ENCODE data around the gene CRABP1.

The CRABP1 gene

DNA sequence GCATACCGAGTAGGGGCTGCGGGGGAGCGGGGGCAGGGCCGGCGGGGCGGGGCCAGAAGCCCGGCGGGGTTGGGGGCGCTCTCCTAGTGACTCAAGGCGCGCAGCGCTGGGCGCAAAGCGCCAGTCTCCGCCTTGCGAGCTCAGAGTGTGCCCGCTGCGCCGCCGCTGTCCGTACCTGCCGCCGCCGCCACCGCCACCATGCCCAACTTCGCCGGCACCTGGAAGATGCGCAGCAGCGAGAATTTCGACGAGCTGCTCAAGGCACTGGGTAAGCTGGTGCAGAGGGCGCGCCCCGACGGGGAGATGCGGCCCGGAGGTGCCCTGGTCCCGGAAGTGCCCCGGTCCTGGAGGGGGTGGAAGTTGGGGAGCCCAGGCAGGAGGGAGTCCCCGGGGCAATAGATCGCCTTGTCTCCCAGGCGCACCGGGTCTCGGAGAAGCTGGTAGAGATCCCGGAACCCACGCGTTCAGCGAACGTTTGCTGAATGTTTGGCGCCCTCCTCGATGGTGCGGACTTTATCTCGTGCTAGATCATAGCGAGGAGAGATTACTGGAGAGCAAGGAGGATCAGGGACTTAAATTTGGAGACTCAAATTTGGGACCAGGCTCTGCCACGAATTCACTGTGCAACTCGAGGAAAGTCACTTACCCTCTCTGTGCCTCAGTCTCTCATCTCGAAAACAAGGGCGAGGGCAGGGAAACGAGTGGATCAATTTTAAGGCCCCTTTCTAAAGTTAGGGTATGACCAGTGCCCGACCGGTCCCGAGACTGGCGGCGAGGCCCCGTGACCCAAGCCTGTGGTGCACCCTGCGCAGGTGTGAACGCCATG is at the start of gene CRABP1:
TSS of gene CRABP1 (plus strand) at position 123 of the 826 bp plus-strand sequence. CDS start at position 199, 76 bp downstream.
- DNase-seq (ENCODE audit: low spot score), result no peak

DNA sequence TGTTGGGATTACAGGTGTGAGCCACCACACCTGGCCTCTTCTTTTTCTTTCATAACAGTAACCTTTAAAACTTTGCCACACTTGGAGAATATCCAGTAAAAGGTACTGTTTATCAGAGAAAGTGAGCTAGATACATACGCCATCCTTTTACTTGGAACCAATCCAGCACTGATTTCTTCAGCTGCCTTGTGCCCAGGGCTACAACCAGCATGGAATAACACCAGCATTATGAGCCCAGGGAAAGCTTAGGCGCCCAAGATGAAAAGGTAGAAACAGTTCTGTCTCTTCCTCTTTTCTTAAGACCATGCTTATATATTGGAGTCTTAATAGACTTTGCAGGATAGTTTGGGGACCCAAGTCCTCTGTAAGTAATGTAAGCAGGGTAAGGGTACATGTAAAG is 49.1 kb upstream of the CRABP1 start:
- no peak for DNase-seq (ENCODE audit: low spot score)

DNA sequence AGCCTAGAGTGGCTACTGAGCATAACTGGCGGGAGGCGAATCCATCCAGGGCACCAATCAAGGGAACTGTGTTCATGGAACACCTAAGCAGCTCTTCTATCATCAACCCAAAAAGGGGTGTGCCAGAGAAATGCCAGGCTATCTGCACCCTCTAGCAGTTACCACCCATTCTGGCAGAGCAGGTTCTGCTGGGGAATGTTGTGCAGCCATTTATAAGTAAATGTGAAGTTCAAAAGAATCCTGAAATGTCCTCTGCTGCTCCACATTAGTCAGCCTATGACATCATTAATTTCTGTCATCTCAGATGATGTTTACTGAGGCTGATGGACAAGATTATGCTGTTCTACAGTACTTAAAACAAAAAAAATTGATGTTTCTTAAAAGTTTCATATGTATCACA is 48.5 kb upstream of the CRABP1 start:
- DNase-seq (ENCODE audit: low spot score), result no peak

DNA sequence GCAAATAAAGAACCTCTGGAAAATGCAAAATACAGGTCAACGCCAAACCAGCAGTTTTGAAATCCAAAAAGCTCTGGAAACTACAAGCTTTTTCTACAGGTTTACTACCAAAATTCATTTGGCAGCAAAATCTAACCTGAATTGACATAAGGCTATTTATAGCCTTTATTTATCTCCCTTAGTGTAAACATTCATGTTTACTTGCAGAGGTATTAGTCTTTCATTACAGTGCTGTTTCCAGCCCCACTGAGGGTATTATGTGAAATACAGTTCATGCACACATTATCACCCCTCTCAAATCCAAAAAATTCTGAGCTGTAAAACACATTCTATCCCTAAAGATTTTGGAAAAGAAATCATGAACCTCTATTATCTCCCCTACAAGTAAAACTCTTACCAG is 47.9 kb upstream of the CRABP1 start:
- DNase-seq (ENCODE audit: low spot score), result no peak

DNA sequence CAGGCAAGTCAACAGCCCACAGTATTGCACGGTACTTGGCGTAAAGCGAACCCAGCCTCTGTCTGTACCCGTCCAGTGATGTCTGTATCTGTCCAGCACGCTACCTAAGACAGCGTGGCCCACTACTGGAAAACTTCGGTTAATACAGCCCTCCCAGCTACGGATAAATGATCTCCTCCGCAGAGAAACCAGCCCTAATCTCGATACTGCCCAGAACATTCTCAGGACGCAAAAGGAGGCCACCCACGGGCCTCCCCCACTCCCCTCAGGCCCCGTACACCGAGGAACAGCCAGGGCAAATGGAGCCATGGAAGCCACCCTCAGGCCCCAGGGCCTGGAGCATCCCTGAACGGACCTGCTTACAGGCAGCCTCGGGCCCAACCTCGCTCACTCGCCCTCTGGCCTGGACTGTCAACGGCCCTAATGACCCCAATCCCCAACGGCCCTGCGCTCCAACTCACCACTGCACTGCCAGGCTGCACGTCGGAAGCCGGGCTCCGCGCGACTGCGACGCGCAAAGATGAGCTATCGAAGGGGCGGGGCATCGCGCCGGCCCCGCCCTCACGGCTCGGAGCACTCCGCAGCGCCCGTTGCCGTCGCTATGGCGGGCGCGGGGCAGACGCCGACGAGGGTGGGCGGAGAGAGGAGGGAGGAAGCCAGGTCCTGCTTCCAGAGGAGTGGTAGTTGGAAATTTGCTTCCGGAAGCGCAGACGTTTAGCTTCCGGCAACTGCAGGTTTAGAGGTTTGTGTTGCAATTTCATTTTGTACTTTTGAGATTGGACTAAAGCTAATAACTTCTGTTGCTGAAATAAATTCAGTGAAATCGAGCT is 40.8 kb upstream of the CRABP1 start, which contains the start of gene SKIC8:
TSS of gene SKIC8 (minus strand) at position 509 of the 830 bp plus-strand sequence. CDS start 3,923 bp downstream, outside the sequence.
- peak; percentile 97 for DNase-seq (ENCODE audit: low spot score)

DNA sequence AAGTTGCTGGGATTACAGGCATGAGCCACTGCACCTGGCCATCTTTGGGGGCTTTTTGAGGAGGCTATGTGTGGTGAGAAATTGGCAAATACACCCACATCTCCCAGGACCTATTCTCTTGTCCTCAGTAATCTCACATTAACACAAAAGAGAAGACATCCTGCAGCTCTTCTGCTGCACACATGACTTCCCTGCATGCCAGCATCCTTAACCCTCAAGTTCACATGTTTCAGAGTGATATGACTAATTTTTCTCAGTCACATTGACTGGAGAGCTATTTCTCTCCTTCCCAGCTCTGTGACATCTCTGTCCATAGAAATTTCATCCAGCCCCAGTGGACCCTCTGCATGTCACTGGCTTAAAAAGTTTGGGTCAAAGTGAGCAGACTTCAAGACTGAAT is 38.8 kb upstream of the CRABP1 start:
- DNase-seq (ENCODE audit: low spot score), result no peak

DNA sequence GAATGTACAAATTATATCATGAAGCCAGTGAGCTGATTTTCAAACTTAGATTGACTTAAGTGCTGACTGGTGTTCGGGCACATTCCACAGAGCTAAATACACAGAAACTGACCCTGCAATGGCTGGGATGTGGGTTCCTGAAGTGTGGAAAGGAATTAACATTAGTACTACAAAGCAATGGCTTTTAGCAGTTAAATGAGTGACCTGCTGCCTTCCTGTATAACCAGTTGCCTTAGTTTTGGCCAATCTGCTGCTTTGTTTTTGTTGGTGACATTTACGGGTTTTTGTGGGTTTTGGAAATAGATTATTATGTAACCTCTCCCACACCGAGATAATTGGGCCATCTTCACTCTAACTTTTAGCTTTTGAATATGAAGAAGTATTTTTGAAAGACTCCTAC is 38.3 kb upstream of the CRABP1 start:
- no peak for DNase-seq (ENCODE audit: low spot score)

DNA sequence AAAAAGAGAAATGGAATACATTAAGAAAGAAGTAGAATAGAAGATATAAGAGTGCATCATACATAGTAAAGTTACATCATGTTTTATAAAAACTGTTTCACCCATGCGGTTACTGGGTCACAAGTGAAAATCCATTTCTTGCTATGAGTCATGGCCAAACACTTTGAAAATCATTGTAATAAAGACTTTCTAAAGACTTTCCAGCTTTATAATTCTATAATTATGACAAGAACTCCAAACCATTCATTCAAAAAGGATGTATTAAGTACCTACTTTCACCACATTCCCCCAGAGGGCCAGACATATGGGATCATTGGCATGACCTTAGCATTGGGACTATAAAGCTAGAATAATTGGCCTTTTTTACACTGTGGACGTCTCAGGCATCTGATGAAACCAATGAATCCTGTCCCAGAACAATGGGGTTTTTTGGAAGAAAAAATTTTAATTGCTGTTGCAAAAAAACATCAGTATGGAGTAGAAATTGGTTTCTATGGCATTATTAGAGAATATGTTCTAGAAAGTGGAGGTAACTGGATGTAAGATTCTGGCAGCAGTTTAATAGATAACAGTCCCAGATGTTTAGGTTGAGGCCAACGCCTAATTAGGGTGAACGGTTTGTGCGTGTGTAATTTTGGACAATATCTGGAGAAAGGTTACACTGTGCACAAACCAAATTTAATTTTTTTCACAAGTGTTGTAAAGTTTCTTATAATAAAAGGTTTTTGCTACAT is 37.4 kb upstream of the CRABP1 start:
- DNase-seq (ENCODE audit: low spot score), result no peak

DNA sequence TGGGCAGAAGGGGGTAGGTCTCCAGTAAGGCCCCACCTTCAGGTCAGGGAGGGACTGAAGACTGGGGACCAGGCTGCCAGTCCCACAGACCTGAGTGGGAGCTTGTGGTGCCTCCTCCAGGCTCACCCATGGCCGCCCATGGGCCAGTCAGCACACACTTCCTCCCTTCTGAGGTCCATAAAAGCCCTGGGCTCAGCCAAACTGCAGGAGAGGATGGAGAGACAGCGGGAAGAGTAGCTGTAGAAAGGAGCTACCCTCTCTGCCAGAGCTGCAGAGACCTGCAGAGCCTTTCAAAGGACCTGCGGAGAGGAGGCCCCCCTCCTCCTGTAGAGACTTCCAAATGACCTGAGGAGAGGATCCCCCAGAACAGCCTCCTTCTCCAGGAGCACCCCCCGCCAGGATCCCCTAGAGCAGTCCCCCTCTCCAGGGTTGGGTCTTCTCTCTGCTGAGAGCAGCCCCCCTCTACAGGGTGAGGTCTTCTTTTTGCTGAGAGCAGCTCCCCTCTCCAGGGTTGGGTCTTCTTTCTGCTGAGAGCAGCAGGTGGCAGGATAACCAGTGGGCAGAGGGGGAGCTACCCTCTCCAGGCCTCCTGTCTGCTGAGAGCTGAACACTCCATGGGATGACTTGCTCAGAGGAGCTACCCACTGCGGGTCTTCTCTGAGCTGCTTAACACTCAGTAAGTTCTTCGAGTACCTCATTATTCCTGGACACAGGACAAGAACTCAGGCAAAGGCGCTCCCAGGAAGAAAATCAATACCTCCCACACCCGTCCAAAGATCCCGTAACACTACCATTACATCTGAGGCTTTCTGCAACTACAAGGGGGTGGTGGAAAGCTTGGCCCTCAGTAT is 35.7 kb upstream of the CRABP1 start:
- DNase-seq (ENCODE audit: low spot score), result no peak

DNA sequence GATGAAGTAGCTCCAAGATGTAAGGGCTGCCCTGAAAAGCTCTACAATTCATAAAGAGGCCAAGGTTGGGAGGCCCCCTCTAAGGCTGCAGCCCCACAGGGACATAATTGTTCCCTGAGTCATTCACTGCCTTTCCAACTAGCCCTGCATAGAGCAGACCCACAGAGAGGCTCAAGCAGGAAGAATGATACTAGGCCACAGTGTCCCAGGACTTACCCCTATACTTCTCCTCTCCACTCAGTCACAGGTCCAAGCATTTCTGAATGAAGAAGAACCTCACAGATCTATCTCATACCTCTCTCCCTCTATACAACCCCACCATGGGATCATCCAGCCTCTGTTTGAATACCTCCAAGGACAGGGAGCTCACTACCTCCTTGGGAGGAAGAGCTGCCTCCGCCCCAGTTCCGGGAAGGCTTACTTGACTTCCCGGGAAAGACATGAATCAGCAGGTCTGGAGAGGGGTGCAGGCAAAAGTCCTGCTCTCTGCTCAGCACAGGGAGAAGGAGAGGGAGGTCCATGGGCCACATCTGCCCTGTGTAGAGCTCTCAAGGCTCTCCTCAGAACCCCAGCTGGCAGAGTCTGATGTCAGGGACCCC is 33.9 kb upstream of the CRABP1 start:
- peak; percentile 51 for DNase-seq (ENCODE audit: low spot score)

DNA sequence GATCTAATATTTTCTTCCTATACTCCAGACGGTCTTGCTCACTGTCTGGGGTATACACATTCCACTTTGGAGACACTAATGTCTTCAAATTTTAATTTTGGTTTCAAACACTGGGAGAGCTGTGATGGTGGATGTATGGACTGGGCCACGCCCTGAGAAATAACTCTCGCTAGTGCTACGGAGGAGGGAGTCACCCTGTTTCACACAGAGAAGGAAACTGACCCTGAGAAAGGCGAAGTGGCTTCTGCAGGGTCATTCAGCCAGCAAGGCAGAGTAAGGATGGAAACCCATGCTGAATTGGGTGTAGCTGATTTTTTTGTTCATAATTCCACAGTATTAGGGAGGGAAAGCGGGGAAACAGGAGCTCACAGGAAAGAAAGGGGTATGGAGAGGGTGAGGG is 32.2 kb upstream of the CRABP1 start:
- no peak for DNase-seq (ENCODE audit: low spot score)

DNA sequence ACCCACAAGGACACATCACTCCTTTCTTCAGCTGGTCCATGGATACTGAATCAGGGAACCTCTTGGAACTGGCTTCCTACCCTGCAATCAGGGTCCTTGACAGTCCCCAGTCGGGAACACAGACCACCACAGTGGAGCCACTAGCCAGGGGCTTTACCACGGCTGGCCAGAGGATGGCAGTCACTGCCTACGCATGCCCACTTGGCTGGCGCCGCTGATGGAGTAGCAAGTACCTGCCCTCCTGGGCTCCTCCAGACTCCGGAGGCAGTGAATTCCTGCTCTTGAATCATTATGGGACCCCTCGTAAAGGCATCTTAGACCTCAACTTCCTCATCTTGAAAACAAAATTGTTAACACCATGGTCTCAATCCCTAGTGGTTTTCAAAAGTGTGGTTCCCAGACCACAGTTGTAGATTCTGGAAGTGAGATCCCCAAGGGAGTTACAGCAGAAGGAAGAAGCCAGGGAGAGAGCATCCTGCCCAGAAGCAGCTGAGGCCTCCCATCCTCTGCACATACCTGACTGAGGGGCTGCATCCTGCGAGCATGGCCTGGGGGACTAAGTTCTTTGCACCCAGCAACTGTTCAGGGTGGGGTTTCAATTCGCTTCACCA is 31.6 kb upstream of the CRABP1 start:
- peak; percentile 80 for DNase-seq (ENCODE audit: low spot score)

DNA sequence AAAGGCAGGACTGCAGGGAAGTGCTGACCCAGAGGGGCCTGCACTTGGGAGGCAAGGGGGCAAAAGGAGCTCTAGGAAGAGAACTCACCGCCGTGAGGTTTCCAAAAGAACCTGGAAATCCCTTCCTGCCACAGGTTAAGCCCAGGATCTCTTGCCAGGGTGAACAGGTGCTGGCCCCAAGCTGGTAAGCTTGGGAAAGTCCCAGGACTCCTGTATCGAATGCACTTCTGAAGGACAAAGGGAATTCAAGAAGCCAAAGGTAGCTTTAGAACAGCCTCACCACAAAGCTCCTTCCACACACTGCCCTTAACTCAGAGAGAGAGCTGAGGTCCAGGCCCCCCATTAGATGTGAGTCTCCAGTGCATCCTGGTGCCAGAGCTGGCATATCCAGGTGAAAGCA is 28.9 kb upstream of the CRABP1 start:
- DNase-seq (ENCODE audit: low spot score), result no peak

DNA sequence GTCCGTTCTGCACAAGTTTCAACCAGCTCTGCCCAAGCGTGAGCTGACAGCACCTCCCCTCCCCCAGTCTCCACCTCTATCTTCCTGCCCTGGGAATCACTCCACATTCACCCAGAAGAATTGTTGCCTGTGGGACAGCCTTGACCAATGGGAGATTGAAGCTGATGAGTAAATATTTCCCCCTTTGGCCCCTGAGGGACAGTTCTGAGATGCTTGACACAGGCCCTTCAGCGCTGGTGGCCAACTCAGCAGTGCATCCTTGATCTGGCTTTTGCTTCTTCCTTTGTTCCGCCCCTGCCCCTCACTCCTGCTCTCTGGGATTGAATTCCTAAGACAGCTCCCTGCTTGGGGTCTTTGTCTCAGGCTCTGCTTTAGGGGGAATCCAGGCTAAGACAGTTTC is 27.6 kb upstream of the CRABP1 start:
- no peak for DNase-seq (ENCODE audit: low spot score)

DNA sequence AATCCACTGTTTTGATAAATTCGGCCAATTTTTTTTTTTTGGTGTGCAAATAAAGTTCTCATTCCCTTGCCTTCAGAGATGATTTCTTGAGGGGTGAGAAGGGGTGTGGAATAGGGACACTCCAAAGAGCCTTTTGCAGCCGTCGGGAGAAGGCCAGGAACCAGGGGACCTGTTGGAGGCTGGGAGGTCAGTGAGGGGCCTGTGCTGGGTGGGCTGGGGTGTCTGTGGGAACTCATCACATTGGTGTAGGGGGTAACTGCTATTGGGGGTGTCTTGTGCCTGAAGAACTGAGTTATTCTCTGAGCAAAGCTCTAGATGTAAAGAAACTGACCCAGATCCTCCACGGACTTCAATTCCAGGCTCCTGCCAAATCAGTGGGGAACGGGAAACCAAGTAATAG is 27.2 kb upstream of the CRABP1 start:
- DNase-seq (ENCODE audit: low spot score), result no peak

DNA sequence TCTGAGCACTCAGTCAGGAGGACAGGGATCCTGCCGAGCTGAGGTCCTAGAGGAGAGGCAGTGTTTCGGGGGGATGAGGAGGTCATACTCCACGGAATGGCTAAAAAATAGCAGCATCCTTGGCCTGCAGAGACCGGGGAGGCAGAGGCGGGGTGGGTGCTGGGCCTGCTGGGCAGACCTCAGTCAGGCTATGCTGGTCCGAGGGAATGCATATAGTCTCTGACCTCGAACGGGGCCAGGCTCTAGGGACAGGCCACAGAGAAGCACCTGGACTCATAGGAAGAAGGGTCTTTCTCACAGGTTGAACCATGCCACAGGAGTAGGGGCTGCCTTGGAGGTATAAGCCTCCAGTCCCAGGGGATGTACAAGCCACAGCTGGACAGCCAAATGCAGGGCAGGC is 26.8 kb upstream of the CRABP1 start:
- DNase-seq (ENCODE audit: low spot score), result no peak

DNA sequence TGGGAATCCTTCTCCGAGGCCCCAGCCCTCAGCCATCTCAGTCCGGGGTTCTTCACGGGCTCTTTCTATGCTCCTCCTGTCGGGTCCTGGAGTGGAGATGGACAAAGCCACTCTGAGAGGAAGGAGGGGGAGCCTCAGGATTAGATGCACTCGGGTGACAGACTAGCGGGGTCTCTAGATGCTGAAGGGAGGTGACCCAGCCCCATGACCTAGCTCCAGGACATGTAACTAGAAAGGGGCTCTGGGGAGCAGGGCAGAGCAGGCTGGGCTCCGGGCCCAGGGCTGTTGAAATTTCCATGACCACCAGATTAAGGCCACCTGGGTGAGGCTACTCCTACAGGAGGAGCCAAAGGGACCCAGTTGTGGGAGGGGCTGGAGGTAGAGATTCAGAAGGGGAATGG is 26.0 kb upstream of the CRABP1 start:
- DNase-seq (ENCODE audit: low spot score), result no peak

DNA sequence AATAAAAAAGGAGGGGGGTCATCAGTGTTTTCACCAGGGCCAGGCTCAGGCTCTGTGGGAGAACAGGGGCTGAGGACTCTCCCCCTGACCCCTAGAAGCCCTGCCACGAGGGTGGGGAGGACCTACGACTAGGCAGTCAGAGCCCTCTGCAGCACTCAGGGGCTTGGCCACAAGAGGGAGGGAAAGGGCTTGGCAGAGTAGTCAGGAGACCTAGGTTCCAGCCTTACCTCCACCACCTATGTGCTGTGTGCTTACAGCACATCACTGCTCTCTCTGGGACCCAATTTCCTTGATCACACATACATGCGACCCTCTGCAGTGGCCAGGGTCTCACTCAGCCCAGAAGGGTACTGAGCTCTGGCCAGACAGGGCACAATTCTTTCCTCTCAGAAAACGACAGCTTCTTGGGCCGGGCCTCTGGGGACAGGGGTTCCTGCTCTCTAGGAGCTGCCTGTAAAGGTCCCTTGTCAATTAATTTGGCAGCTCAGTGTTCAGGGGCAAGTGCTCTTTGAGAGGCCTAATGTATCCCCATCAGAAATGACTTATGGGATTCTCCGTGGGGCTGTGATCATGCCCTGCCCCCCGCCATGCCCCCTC is 24.4 kb upstream of the CRABP1 start:
- DNase-seq (ENCODE audit: low spot score), result no peak

DNA sequence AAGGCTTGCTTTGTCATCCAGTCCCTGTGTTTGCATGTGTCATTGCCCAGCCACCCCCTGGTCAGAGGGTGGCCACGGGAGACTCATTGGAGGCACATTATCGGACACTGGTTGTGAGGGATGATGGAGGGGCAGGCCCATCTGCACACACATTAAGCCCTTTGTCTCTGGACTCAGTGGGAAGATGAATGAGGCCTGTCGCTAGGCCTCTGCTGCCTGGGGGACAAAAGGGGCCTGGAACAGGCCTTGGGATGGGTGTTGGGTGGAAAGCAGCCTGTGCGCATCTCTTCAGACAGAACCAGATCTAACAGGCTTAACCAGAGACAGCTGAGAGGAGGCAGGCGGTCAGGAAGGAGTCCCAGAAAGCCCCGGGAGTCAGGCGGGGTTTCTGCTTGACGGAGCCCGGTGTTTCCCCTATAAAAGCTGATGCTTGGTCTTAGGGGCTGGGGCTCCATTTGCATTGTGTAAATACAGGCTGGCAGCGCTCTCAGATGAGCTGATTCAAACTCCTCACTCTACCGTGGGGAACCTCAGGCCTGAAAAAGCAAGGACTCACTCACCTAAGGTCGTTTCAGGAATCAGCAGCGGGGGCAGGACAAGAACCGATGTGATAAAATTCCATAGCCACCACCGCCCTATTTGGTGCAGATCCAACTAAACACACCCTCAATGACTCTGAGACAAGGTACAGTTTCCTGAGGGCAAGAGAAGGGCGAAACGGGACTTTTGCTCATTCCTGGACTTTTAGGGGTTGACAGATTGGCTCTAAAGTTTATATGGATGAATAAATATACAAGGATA is 23.7 kb upstream of the CRABP1 start:
- no peak for DNase-seq (ENCODE audit: low spot score)
